HG02610 (cell line): Measurements from ENCODE around the gene ABCG1.
A peak's percentile ranks its signal among the peaks of the same experiment; 100 is the strongest.
"Not testable (repeated sequence)": the region's sequence is repeated elsewhere in the genome, so short reads cannot be mapped to it uniquely, and the experiment has no call there.

ENCODE experiments used
- ATAC-seq: cut with Tn5 transposase; IDR thresholded peaks from one replicate; pipeline ENCODE4 v1.9.1; 2021; ENCODE audit warnings: mild to moderate bottlenecking, moderate library complexity; ENCODE audit not compliant: unreplicated experiment

Gene ABCG1

GRCh38 chr21:42218836-42219605, at the start of gene ABCG1:
TSS of gene ABCG1 (plus strand) at chr21:42219140. CDS start at chr21:42219263, 123 bp downstream.
- ATAC-seq, result no peak

GRCh38 chr21:42169758-42170157, 49.2 kb upstream of the ABCG1 start:
- no peak for ATAC-seq

GRCh38 chr21:42171091-42172053, 47.6 kb upstream of the ABCG1 start:
- no peak for ATAC-seq

GRCh38 chr21:42172596-42173483, 46.1 kb upstream of the ABCG1 start:
- ATAC-seq, result no peak

GRCh38 chr21:42174173-42174572, 44.8 kb upstream of the ABCG1 start:
- ATAC-seq, result no peak

GRCh38 chr21:42175110-42175710, 43.7 kb upstream of the ABCG1 start:
- no peak for ATAC-seq

GRCh38 chr21:42176859-42177258, 42.1 kb upstream of the ABCG1 start:
- no peak for ATAC-seq

- no peak for ATAC-seq
These were observed 39.6 kb upstream of the ABCG1 start for GRCh38 chr21:42179316-42179715.

GRCh38 chr21:42180001-42180400, 38.9 kb upstream of the ABCG1 start:
- not testable (repeated sequence) for ATAC-seq

GRCh38 chr21:42182713-42183371, 36.1 kb upstream of the ABCG1 start:
- ATAC-seq, result no peak

GRCh38 chr21:42183374-42184266, 35.3 kb upstream of the ABCG1 start:
- ATAC-seq, result no peak

GRCh38 chr21:42186591-42186990, 32.3 kb upstream of the ABCG1 start:
- no peak for ATAC-seq

GRCh38 chr21:42187976-42188653, 30.8 kb upstream of the ABCG1 start:
- peak; percentile 97 for ATAC-seq

GRCh38 chr21:42188663-42189062, 30.3 kb upstream of the ABCG1 start:
- no peak for ATAC-seq

- no peak for ATAC-seq
These were observed 29.5 kb upstream of the ABCG1 start for GRCh38 chr21:42189431-42189830.

GRCh38 chr21:42189860-42190485, 29.0 kb upstream of the ABCG1 start:
- no peak for ATAC-seq

- no peak for ATAC-seq
These were observed 28.5 kb upstream of the ABCG1 start for GRCh38 chr21:42190486-42190863.

- no peak for ATAC-seq
These were observed 27.9 kb upstream of the ABCG1 start for GRCh38 chr21:42191064-42191463.
